Endothelial cell of umbilical vein (primary cell): ENCODE results near the gene ARHGEF6. TPM values are rescaled to one million over a fixed set of nuclear protein-coding genes. Genes with fewer than 3 reads are reported as not detected.

ENCODE experiments used
- BruUV-seq: library from RNA; stranded (reverse); fragments of 400-500 nt; replicated peaks from 2 replicates; lab custom pipeline; 2021; lab: Mats Ljungman, UMichigan
- CTCF ChIA-PET: fragments of 300-600, 350-600 bp; sonication (Branson Sonifier 250); formaldehyde crosslinking; loops from one replicate; lab custom pipeline; 2021; ENCODE audit warnings: antibody characterized with exemption, inconsistent platforms; lab: Charles Lee
- POLR2A ChIA-PET: fragments of 300-600, 350-600 bp; sonication (Branson Sonifier 250); formaldehyde crosslinking; loops from one replicate; lab custom pipeline; 2021; ENCODE audit warnings: antibody characterized with exemption, inconsistent platforms; lab: Charles Lee
- DNase-seq: peaks from one replicate; pipeline ENCODE4 v3.0.0-alpha.2; 2011; ENCODE audit warnings: low read depth, low spot score
- FAIRE-seq: peaks from 2 replicates; lab custom pipeline; 2011; peaks lifted over from hg19 to GRCh38; lab: Jason Lieb, UNC
- H2AFZ ChIP-seq: 2 replicates; pipeline ENCODE4 v1.6.0; 2012; ENCODE audit warnings: low read depth, low read length, control low read depth, inconsistent platforms
- H3K27ac ChIP-seq: 2 replicates; pipeline ENCODE4 v1.5.1; 2011; ENCODE audit warnings: low read depth, mild to moderate bottlenecking, control low read depth, low read length, moderate library complexity; ENCODE audit not compliant: insufficient read depth
- H3K27me3 ChIP-seq, 2 experiments: 2 replicates each; pipeline versions ENCODE4 v1.6.0 to v1.6.1; 2011; ENCODE audit warnings: low read length in 2 of 2, mixed read lengths in 1 of 2; ENCODE audit not compliant: control insufficient read depth in 2 of 2, insufficient read depth in 2 of 2
- H3K36me3 ChIP-seq, 2 experiments: 2 replicates in 1 of 2; 3 replicates in 1 of 2; pipeline ENCODE4 v1.5.1; 2011; ENCODE audit warnings: low read length in 2 of 2, mild to moderate bottlenecking in 1 of 2, moderate library complexity in 1 of 2; ENCODE audit not compliant: control insufficient read depth in 2 of 2, insufficient read depth in 2 of 2; ENCODE audit errors: extremely low read depth in 1 of 2
- H3K4me1 ChIP-seq: 3 replicates; pipeline ENCODE4 v1.5.1; 2011; ENCODE audit warnings: mild to moderate bottlenecking, low read length; ENCODE audit not compliant: control insufficient read depth, insufficient read depth; ENCODE audit errors: extremely low read depth
- H3K4me2 ChIP-seq: 2 replicates; pipeline ENCODE4 v1.6.1; 2011; ENCODE audit warnings: low read length, control low read depth, mixed read lengths; ENCODE audit not compliant: insufficient read depth
- H3K4me3 ChIP-seq, 3 experiments: fragments of 200-600 bp in 1 of 3; sonication (generic), shearing (Covaris generic) in 1 of 3; replicated peaks in 1 of 3; 2 replicates each; pipeline ENCODE4 v1.5.1; 2011 to 2016; ENCODE audit warnings: control low read depth in 3 of 3, low read length in 3 of 3, mild to moderate bottlenecking in 2 of 3, inconsistent platforms in 1 of 3, low read depth in 1 of 3, moderate library complexity in 1 of 3; ENCODE audit not compliant: insufficient read depth in 1 of 3
- H3K79me2 ChIP-seq: 2 replicates; pipeline ENCODE4 v1.6.0; 2012; ENCODE audit warnings: low read length, inconsistent platforms; ENCODE audit not compliant: control insufficient read depth, insufficient read depth
- H3K9ac ChIP-seq: replicated peaks from 2 replicates; pipeline ENCODE3; 2011; ENCODE audit warnings: low read length, control low read depth; ENCODE audit not compliant: insufficient read depth; ENCODE audit errors: extremely low read depth
- H3K9me1 ChIP-seq: replicated peaks from 3 replicates; pipeline ENCODE4 v1.6.0; 2011; ENCODE audit warnings: mild to moderate bottlenecking, low read length; ENCODE audit not compliant: control insufficient read depth, insufficient read depth; ENCODE audit errors: extremely low read depth
- H3K9me3 ChIP-seq: replicated peaks from 2 replicates; pipeline ENCODE4 v1.5.1; 2012; ENCODE audit warnings: low read length, inconsistent platforms; ENCODE audit not compliant: control insufficient read depth, insufficient read depth
- H4K20me1 ChIP-seq: replicated peaks from 2 replicates; pipeline ENCODE3; 2011; ENCODE audit warnings: mild to moderate bottlenecking, low read length; ENCODE audit not compliant: control insufficient read depth, insufficient read depth; ENCODE audit errors: extremely low read depth
- FOS ChIP-seq: IDR thresholded peaks from 2 replicates; pipeline ENCODE4 v1.6.1; 2011; ENCODE audit warnings: mild to moderate bottlenecking, low read length, moderate library complexity, borderline replicate concordance; ENCODE audit not compliant: insufficient read depth
- JUN ChIP-seq: IDR thresholded peaks from 2 replicates; pipeline ENCODE4 v1.6.1; 2011; ENCODE audit warnings: borderline replicate concordance, low read depth; ENCODE audit not compliant: insufficient read length, insufficient read depth
- POLR2A ChIP-seq: IDR thresholded peaks from 2 replicates; pipeline ENCODE4 v1.6.1; 2012; ENCODE audit warnings: low read depth, mild to moderate bottlenecking, control low read depth, low read length
- POLR2AphosphoS5 ChIP-seq: IDR thresholded peaks from 2 replicates; pipeline ENCODE4 v1.6.1; 2012; ENCODE audit warnings: low read depth, mild to moderate bottlenecking, control low read depth, low read length, moderate library complexity; ENCODE audit not compliant: insufficient read depth
- dilution Hi-C: fragments of 300-500 bp; cut with MboI; formaldehyde crosslinking; loops from one replicate; pipeline ENCODE4 v1.15.0; 2019; ENCODE audit warnings: low sequenced_read_pairs; ENCODE audit not compliant: extremely low pct_ligation_motif_present
- intact Hi-C: fragments of 100-400 bp; cut with micrococcal nuclease; formaldehyde crosslinking; loops from one replicate; pipeline ENCODE4 v1.10.0; 2022
- polyA plus RNA-seq, 4 experiments: library from polyadenylated mRNA; depleted of rRNA in 3 of 4; stranded (reverse) in 3 of 4; unstranded in 1 of 4; fragments of >200 nt; gene quantifications; 2 replicates each; pipeline versions ENCODE4 v1.2.1 to v1.2.3, GENCODE V29; 2011 to 2012; ENCODE audit warnings: missing spikeins in 1 of 4
- total RNA-seq: library from RNA; stranded (reverse); gene quantifications from 2 replicates; pipeline ENCODE4 v1.2.3, GENCODE V29; 2021
- TF ChIP-seq, protein P1 (sequence below): IDR thresholded peaks from 2 replicates; pipeline ENCODE4 v1.6.1; 2011; ENCODE audit not compliant: insufficient read depth, insufficient read length
- TF ChIP-seq, protein P2 (sequence below), 2 donors: IDR thresholded peaks; 1 replicate in 1 of 2; 2 replicates in 1 of 2; pipeline ENCODE4 v1.5.1; 2011; ENCODE audit warnings: low read length in 2 of 2, mild to moderate bottlenecking in 2 of 2, moderate library complexity in 2 of 2, control low read depth in 1 of 2, inconsistent platforms in 1 of 2, low read depth in 1 of 2; ENCODE audit not compliant: insufficient read depth in 1 of 2; ENCODE audit errors: extremely low read depth in 1 of 2

ARHGEF6 gene
- total and polyA plus RNA-seq, 2 donors (not counting 3 experiments of a cell fraction or from before 2014, with no cell fraction given), result 4.9 to 6.4 TPM

DNA sequence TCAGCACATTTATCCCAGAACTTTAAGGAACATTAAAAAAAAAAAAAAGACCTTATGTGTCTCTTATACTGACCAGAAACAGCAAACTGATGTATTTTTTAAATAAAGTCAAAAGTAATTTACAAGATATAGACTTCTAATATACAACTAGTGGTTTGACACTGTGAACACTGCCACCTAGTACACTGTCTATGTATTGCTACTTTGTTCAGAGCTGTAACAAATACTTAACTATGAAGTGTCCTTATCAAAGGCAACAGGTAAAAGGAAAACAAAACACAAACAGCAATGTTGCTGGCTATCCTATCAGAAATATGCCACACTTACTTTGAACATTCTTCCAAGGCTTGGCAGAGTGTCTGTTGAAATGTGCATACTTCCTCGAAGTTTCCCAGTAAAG lies 72.4 kb downstream of the ARHGEF6 start:
- H2AFZ ChIP-seq, result no peak overlapping the region
- POLR2A ChIA-PET, result interaction anchor here (0.7 kb wide), 1 partner anchor 218 kb away, joined by 7 read pairs; no protein-coding TSS in a partner anchor
- no peak overlapping the region for H3K9ac ChIP-seq
- H3K4me2 ChIP-seq, result no peak overlapping the region
- no peaks in the 10 kb centered on the region for H3K9me1 ChIP-seq
- H3K27me3 ChIP-seq, result no peaks in the 10 kb centered on the region
- TF ChIP-seq, protein P1, sequence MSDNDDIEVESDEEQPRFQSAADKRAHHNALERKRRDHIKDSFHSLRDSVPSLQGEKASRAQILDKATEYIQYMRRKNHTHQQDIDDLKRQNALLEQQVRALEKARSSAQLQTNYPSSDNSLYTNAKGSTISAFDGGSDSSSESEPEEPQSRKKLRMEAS, result no peak
- TF ChIP-seq JUN, result no peak
- no peak for TF ChIP-seq FOS
- TF ChIP-seq POLR2A, result no peak
- TF ChIP-seq, protein P2, sequence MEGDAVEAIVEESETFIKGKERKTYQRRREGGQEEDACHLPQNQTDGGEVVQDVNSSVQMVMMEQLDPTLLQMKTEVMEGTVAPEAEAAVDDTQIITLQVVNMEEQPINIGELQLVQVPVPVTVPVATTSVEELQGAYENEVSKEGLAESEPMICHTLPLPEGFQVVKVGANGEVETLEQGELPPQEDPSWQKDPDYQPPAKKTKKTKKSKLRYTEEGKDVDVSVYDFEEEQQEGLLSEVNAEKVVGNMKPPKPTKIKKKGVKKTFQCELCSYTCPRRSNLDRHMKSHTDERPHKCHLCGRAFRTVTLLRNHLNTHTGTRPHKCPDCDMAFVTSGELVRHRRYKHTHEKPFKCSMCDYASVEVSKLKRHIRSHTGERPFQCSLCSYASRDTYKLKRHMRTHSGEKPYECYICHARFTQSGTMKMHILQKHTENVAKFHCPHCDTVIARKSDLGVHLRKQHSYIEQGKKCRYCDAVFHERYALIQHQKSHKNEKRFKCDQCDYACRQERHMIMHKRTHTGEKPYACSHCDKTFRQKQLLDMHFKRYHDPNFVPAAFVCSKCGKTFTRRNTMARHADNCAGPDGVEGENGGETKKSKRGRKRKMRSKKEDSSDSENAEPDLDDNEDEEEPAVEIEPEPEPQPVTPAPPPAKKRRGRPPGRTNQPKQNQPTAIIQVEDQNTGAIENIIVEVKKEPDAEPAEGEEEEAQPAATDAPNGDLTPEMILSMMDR (IDR thresholded peaks at IDR 0.05; ENCODE audit: extremely low read depth in 1 of 2, insufficient read depth in 1 of 2, low read depth in 1 of 2, low read length in 2 of 2), result peak; percentile 12 to 15
- no peak for TF ChIP-seq POLR2AphosphoS5
- DNase-seq, result peak; percentile 4
- H4K20me1 ChIP-seq, result no peaks in the 10 kb centered on the region
- no peaks in the 10 kb centered on the region for H3K79me2 ChIP-seq
- dilution Hi-C loops, result no loop called here
- H3K27ac ChIP-seq, result no peak overlapping the region
- no peaks in the 10 kb centered on the region for H3K4me1 ChIP-seq
- H3K9me3 ChIP-seq, result no peaks in the 10 kb centered on the region
- CTCF ChIA-PET, result interaction anchor here (0.5 to 3.1 kb wide), 8 partner anchors 12 to 260 kb away, joined by 3 to 25 read pairs (median 3); no protein-coding TSS in a partner anchor
- FAIRE-seq, result no peak
- no TSS peak for BruUV-seq
- H3K36me3 ChIP-seq, result no peaks in the 10 kb centered on the region
- H3K4me3 ChIP-seq, result no peak overlapping the region
- intact Hi-C loops, result no loop called here
